Measurements from ENCODE around the gene SH2D1A.
A peak's percentile ranks its signal among the peaks of the same experiment; 100 is the strongest.
"Not testable (repeated sequence)": the region's sequence is repeated elsewhere in the genome, so short reads cannot be mapped to it uniquely, and the experiment has no call there.

SH2D1A gene

GRCh38 chrX:124358800-124359383 lies 12.5 kb downstream of the SH2D1A start:
- no peak for DNase-seq

GRCh38 chrX:124362072-124362471 lies 15.7 kb downstream of the SH2D1A start:
- no peak for DNase-seq

GRCh38 chrX:124362761-124363160 lies 16.4 kb downstream of the SH2D1A start:
- no peak for DNase-seq

- DNase-seq, result no peak
Measured at GRCh38 chrX:124369722-124370121, 23.4 kb downstream of the SH2D1A start.

- no peak for DNase-seq
Measured at GRCh38 chrX:124373348-124373747, 27.0 kb downstream of the SH2D1A start.

- no peak for DNase-seq
Measured at GRCh38 chrX:124378643-124379042, 32.3 kb downstream of the SH2D1A start.

GRCh38 chrX:124383354-124383753 lies 37.0 kb downstream of the SH2D1A start:
- no peak for DNase-seq

GRCh38 chrX:124386401-124386800 lies 40.0 kb downstream of the SH2D1A start:
- DNase-seq, result no peak

GRCh38 chrX:124388562-124388961 lies 42.2 kb downstream of the SH2D1A start:
- peak; percentile 61 for DNase-seq

- DNase-seq, result no peak
Measured at GRCh38 chrX:124392794-124393193, 46.4 kb downstream of the SH2D1A start.

GRCh38 chrX:124393238-124393637 lies 46.9 kb downstream of the SH2D1A start:
- DNase-seq, result no peak

GRCh38 chrX:124393659-124394058 lies 47.3 kb downstream of the SH2D1A start:
- no peak for DNase-seq

GRCh38 chrX:124395145-124395880 lies 49.0 kb downstream of the SH2D1A start:
- no peak for DNase-seq

GRCh38 chrX:124401696-124402095 lies 55.3 kb downstream of the SH2D1A start:
- no peak for DNase-seq

GRCh38 chrX:124405868-124406267 lies 59.5 kb downstream of the SH2D1A start:
- DNase-seq, result no peak

GRCh38 chrX:124406294-124407014 lies 60.1 kb downstream of the SH2D1A start:
- peak; percentile 73 for DNase-seq

- DNase-seq, result no peak
Measured at GRCh38 chrX:124407226-124407625, 60.9 kb downstream of the SH2D1A start.

GRCh38 chrX:124408380-124408779 lies 62.0 kb downstream of the SH2D1A start:
- DNase-seq, result not testable (repeated sequence)

- no peak for DNase-seq
Measured at GRCh38 chrX:124413244-124413643, 66.9 kb downstream of the SH2D1A start.

- no peak for DNase-seq
Measured at GRCh38 chrX:124414281-124414680, 67.9 kb downstream of the SH2D1A start.

GRCh38 chrX:124415115-124415800 lies 68.9 kb downstream of the SH2D1A start:
- no peak for DNase-seq

- DNase-seq, result no peak
Measured at GRCh38 chrX:124421898-124422655, 75.7 kb downstream of the SH2D1A start.
